ENCODE data around the gene TPM4.
A peak's percentile ranks its signal among the peaks of the same experiment; 100 is the strongest.
"Not testable (repeated sequence)": the region's sequence is repeated elsewhere in the genome, so short reads cannot be mapped to it uniquely, and the experiment has no call there.

TPM4 gene

GRCh38 chr19:16106121-16106520 lies 29.8 kb downstream of the TPM4 start:
- in situ Hi-C loops (cut with MboI; ENCODE audit: low sequenced_read_pairs), result no loop called here

GRCh38 chr19:16111160-16111908 lies 35.0 kb downstream of the TPM4 start, which contains the start of gene RAB8A:
Gene RAB8A (plus strand): TSS chr19:16111889. CDS start chr19:16111902, 13 bp downstream.
- Histone ChIP-seq H3K4me3 (peak within 1 kb of the TSS; percentile 99), H3K4me1 (peaks cover 16% of the 10 kb centered on the region), H3K9me3 (no peaks in the 10 kb centered on the region), H3K36me3 (replicated peaks) (peaks cover 13% of the 10 kb centered on the region), H3K27me3 (ENCODE audit: low read depth) (no peaks in the 10 kb centered on the region)
- DNase-seq (ENCODE audit: low spot score in 2 of 2), result peak; percentile 97 to 98
- in situ Hi-C loops (cut with MboI; ENCODE audit: low sequenced_read_pairs), result no loop called here

More at GRCh38 chr19:16106121-16106520, 29.8 kb downstream of the TPM4 start:
- peaks cover 5% of the 10 kb centered on the region for H3K4me1 ChIP-seq
- H3K27me3 ChIP-seq (ENCODE audit: low read depth), result no peaks in the 10 kb centered on the region
- no peak for DNase-seq (ENCODE audit: low spot score in 2 of 2)
- peaks cover 24% of the 10 kb centered on the region for H3K36me3 ChIP-seq (replicated peaks)
- no peak overlapping the region for H3K4me3 ChIP-seq
- H3K9me3 ChIP-seq, result no peaks in the 10 kb centered on the region

GRCh38 chr19:16111909-16112752 lies 35.8 kb downstream of the TPM4 start:
- in situ Hi-C loops (cut with MboI; ENCODE audit: low sequenced_read_pairs), result no loop called here

GRCh38 chr19:16112778-16113177 lies 36.5 kb downstream of the TPM4 start:
- peaks cover 18% of the 10 kb centered on the region for H3K36me3 ChIP-seq (replicated peaks)
- in situ Hi-C loops (cut with MboI; ENCODE audit: low sequenced_read_pairs), result no loop called here
- DNase-seq (ENCODE audit: low spot score in 2 of 2), result no peak
- peak overlapping the region; percentile 99 for H3K4me3 ChIP-seq
- no peaks in the 10 kb centered on the region for H3K9me3 ChIP-seq
- H3K4me1 ChIP-seq, result peaks cover 16% of the 10 kb centered on the region
- H3K27me3 ChIP-seq (ENCODE audit: low read depth), result no peaks in the 10 kb centered on the region

More at GRCh38 chr19:16111909-16112752, 35.8 kb downstream of the TPM4 start:
- H3K4me3 ChIP-seq, result peak overlapping the region; percentile 99
- H3K4me1 ChIP-seq, result peaks cover 16% of the 10 kb centered on the region
- H3K9me3 ChIP-seq, result no peaks in the 10 kb centered on the region
- H3K27me3 ChIP-seq (ENCODE audit: low read depth), result no peaks in the 10 kb centered on the region
- no peak for DNase-seq (ENCODE audit: low spot score in 2 of 2)
- peaks cover 15% of the 10 kb centered on the region for H3K36me3 ChIP-seq (replicated peaks)

- DNase-seq (ENCODE audit: low spot score in 2 of 2), result no peak
- Histone ChIP-seq H3K9me3 (no peaks in the 10 kb centered on the region), H3K4me3 (no peak overlapping the region), H3K4me1 (peaks cover 16% of the 10 kb centered on the region), H3K36me3 (replicated peaks) (peaks cover 27% of the 10 kb centered on the region), H3K27me3 (ENCODE audit: low read depth) (no peaks in the 10 kb centered on the region)
- in situ Hi-C loops (cut with MboI; ENCODE audit: low sequenced_read_pairs), result no loop called here
Measured at GRCh38 chr19:16113727-16114126, 37.4 kb downstream of the TPM4 start.

GRCh38 chr19:16115301-16116039 lies 39.2 kb downstream of the TPM4 start:
- peaks cover 16% of the 10 kb centered on the region for H3K4me1 ChIP-seq
- H3K9me3 ChIP-seq, result no peaks in the 10 kb centered on the region
- no peak overlapping the region for H3K4me3 ChIP-seq
- peaks cover 39% of the 10 kb centered on the region for H3K36me3 ChIP-seq (replicated peaks)
- H3K27me3 ChIP-seq (ENCODE audit: low read depth), result no peaks in the 10 kb centered on the region
- no peak for DNase-seq (ENCODE audit: low spot score in 2 of 2)
- in situ Hi-C loops (cut with MboI; ENCODE audit: low sequenced_read_pairs), result no loop called here

- no peak overlapping the region for H3K4me3 ChIP-seq
- no peak for DNase-seq (ENCODE audit: low spot score in 2 of 2)
- in situ Hi-C loops (cut with MboI; ENCODE audit: low sequenced_read_pairs), result no loop called here
- peaks cover 43% of the 10 kb centered on the region for H3K36me3 ChIP-seq (replicated peaks)
- no peaks in the 10 kb centered on the region for H3K9me3 ChIP-seq
- no peaks in the 10 kb centered on the region for H3K27me3 ChIP-seq (ENCODE audit: low read depth)
- H3K4me1 ChIP-seq, result peaks cover 11% of the 10 kb centered on the region
Measured at GRCh38 chr19:16116067-16116466, 39.8 kb downstream of the TPM4 start.

- no peak for DNase-seq (ENCODE audit: low spot score in 2 of 2)
- Histone ChIP-seq H3K27me3 (ENCODE audit: low read depth) (no peaks in the 10 kb centered on the region), H3K9me3 (no peaks in the 10 kb centered on the region), H3K4me3 (no peak overlapping the region), H3K36me3 (replicated peaks) (peaks cover 53% of the 10 kb centered on the region), H3K4me1 (peaks cover 5% of the 10 kb centered on the region)
- in situ Hi-C loops (cut with MboI; ENCODE audit: low sequenced_read_pairs), result no loop called here
Measured at GRCh38 chr19:16117594-16118033, 41.3 kb downstream of the TPM4 start.

- H3K4me3 ChIP-seq, result no peak overlapping the region
- peaks cover 54% of the 10 kb centered on the region for H3K36me3 ChIP-seq (replicated peaks)
- no peaks in the 10 kb centered on the region for H3K9me3 ChIP-seq
- in situ Hi-C loops (cut with MboI; ENCODE audit: low sequenced_read_pairs), result no loop called here
- no peak for DNase-seq (ENCODE audit: low spot score in 2 of 2)
- H3K27me3 ChIP-seq (ENCODE audit: low read depth), result no peaks in the 10 kb centered on the region
- no peaks in the 10 kb centered on the region for H3K4me1 ChIP-seq
Measured at GRCh38 chr19:16118489-16119033, 42.3 kb downstream of the TPM4 start.

- peaks cover 58% of the 10 kb centered on the region for H3K36me3 ChIP-seq (replicated peaks)
- DNase-seq (ENCODE audit: low spot score in 2 of 2); H3K4me1 ChIP-seq; in situ Hi-C loops (cut with MboI; ENCODE audit: low sequenced_read_pairs); H3K27me3 ChIP-seq (ENCODE audit: low read depth); H3K4me3 ChIP-seq; H3K9me3 ChIP-seq: not testable (repeated sequence)
Measured at GRCh38 chr19:16119075-16119857, 43.0 kb downstream of the TPM4 start.

GRCh38 chr19:16121141-16121540 lies 44.8 kb downstream of the TPM4 start:
- in situ Hi-C loops (cut with MboI; ENCODE audit: low sequenced_read_pairs), result no loop called here
- peaks cover 70% of the 10 kb centered on the region for H3K36me3 ChIP-seq (replicated peaks)

GRCh38 chr19:16121967-16122366 lies 45.7 kb downstream of the TPM4 start:
- H3K4me3 ChIP-seq, result no peak overlapping the region
- H3K27me3 ChIP-seq (ENCODE audit: low read depth), result no peaks in the 10 kb centered on the region
- in situ Hi-C loops (cut with MboI; ENCODE audit: low sequenced_read_pairs), result no loop called here
- H3K4me1 ChIP-seq, result no peaks in the 10 kb centered on the region
- no peaks in the 10 kb centered on the region for H3K9me3 ChIP-seq
- peaks cover 75% of the 10 kb centered on the region for H3K36me3 ChIP-seq (replicated peaks)
- no peak for DNase-seq (ENCODE audit: low spot score in 2 of 2)

More at GRCh38 chr19:16121141-16121540, 44.8 kb downstream of the TPM4 start:
- no peaks in the 10 kb centered on the region for H3K9me3 ChIP-seq
- H3K4me1 ChIP-seq, result no peaks in the 10 kb centered on the region
- H3K27me3 ChIP-seq (ENCODE audit: low read depth), result no peaks in the 10 kb centered on the region
- no peak for DNase-seq (ENCODE audit: low spot score in 2 of 2)
- H3K4me3 ChIP-seq, result no peak overlapping the region

GRCh38 chr19:16124953-16125352 lies 48.7 kb downstream of the TPM4 start:
- no peaks in the 10 kb centered on the region for H3K9me3 ChIP-seq
- no peaks in the 10 kb centered on the region for H3K4me1 ChIP-seq
- in situ Hi-C loops (cut with MboI; ENCODE audit: low sequenced_read_pairs), result no loop called here
- no peak for DNase-seq (ENCODE audit: low spot score in 2 of 2)
- peaks cover 81% of the 10 kb centered on the region for H3K36me3 ChIP-seq (replicated peaks)
- H3K4me3 ChIP-seq, result no peak overlapping the region
- H3K27me3 ChIP-seq (ENCODE audit: low read depth), result no peaks in the 10 kb centered on the region
